B cell (primary cell): ENCODE data around the gene TMEM26.

Experiments
- EZH2 ChIP-seq: IDR thresholded peaks from 2 replicates; pipeline ENCODE4 v1.6.1; 2012; ENCODE audit warnings: borderline replicate concordance, low read depth, mild to moderate bottlenecking, moderate library complexity, low read length; ENCODE audit not compliant: insufficient read depth, poor library complexity, severe bottlenecking
- TF ChIP-seq, protein P1 (sequence below): fragments of 200-600 bp; IDR thresholded peaks from one replicate; pipeline ENCODE4 v1.8.0; 2022; ENCODE audit warnings: antibody characterized with exemption, mild to moderate bottlenecking

DNA sequence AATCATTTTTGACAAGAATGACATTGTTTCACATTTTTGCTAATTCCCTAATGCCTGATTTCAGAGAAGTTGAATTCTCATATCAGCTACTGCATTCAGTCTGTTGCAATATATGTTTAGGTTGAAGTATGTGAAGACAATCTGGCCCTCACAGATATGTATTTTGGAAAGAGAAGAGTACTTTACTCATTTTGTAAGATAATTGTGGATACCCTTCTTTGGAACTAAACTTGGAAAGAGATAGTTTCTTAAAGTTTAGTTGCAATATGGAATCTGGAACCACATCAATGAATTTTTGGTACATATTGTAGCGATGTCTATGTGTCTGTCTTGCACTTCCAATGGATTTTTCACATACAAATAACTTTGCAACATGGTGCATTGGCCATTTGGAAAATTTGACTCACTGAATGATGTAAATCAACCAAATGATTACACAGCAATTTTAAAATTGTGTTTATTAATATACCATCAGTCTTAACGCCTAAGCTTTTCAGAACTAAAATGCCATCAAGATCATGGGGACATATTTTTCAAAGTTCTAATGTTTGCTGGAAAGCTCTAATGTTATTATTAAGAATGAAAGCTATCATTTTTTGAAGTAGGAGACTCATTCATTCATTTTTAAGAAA lies 39.3 kb upstream of the TMEM26 start:
- TF ChIP-seq, protein P1, sequence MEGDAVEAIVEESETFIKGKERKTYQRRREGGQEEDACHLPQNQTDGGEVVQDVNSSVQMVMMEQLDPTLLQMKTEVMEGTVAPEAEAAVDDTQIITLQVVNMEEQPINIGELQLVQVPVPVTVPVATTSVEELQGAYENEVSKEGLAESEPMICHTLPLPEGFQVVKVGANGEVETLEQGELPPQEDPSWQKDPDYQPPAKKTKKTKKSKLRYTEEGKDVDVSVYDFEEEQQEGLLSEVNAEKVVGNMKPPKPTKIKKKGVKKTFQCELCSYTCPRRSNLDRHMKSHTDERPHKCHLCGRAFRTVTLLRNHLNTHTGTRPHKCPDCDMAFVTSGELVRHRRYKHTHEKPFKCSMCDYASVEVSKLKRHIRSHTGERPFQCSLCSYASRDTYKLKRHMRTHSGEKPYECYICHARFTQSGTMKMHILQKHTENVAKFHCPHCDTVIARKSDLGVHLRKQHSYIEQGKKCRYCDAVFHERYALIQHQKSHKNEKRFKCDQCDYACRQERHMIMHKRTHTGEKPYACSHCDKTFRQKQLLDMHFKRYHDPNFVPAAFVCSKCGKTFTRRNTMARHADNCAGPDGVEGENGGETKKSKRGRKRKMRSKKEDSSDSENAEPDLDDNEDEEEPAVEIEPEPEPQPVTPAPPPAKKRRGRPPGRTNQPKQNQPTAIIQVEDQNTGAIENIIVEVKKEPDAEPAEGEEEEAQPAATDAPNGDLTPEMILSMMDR: no peak
- TF ChIP-seq EZH2: no peak
